ENCODE measurements around the gene DAZL. TPM values are rescaled to one million over a fixed set of nuclear protein-coding genes. Genes with fewer than 3 reads are reported as not detected.

The DAZL gene
- total RNA-seq, 1 donor from 2014 or later: not detected

DNA sequence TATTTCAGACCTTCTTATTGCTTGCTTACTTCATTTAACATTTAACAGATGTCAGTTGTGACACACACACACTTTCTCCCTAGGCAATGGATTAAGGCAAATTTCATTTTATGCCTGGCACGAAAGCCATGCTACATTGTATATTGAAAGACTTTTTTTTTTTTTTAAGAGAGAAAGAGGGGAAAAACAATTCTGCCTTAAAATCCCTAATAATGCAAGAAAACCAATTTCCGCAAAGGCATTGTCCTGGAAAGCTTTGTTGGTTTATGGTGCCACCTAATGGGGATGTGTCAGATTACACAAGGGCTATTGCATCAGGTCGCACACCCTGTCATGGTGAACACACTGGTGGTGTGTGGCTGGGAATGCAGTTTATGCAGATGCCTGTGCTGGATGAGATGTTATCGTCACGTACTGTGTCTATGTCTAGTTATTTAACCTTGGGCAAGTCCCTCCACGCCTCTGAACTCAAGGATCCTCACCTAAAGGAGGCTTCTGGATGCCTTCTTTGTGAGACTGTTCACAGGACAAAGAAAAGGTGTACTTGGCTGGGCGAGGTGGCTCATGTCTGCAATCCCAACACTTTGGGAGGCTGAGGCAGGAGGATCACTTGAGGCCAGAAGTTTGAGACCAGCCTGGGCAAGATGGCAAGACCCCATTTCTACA lies 54.4 kb downstream of the DAZL start:
- Mint-ChIP-seq H3K27ac (ENCODE audit: unreplicated experiment) (peak overlapping the region; percentile 89), H3K4me1 (ENCODE audit: low read depth) (peaks cover 15% of the 10 kb centered on the region), H3K4me3 (ENCODE audit: unreplicated experiment) (peak overlapping the region; percentile 51), H3K9me3 (ENCODE audit: low read depth) (peaks cover 2% of the 10 kb centered on the region), H3K27me3 (ENCODE audit: low read depth) (peaks cover 3% of the 10 kb centered on the region), H3K36me3 (ENCODE audit: low read depth) (no peaks in the 10 kb centered on the region)
- DNase-seq (ENCODE audit: low spot score): no peak
- TF ChIP-seq, protein P1, sequence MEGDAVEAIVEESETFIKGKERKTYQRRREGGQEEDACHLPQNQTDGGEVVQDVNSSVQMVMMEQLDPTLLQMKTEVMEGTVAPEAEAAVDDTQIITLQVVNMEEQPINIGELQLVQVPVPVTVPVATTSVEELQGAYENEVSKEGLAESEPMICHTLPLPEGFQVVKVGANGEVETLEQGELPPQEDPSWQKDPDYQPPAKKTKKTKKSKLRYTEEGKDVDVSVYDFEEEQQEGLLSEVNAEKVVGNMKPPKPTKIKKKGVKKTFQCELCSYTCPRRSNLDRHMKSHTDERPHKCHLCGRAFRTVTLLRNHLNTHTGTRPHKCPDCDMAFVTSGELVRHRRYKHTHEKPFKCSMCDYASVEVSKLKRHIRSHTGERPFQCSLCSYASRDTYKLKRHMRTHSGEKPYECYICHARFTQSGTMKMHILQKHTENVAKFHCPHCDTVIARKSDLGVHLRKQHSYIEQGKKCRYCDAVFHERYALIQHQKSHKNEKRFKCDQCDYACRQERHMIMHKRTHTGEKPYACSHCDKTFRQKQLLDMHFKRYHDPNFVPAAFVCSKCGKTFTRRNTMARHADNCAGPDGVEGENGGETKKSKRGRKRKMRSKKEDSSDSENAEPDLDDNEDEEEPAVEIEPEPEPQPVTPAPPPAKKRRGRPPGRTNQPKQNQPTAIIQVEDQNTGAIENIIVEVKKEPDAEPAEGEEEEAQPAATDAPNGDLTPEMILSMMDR (IDR thresholded peaks at IDR 0.05): peak; percentile 98

DNA sequence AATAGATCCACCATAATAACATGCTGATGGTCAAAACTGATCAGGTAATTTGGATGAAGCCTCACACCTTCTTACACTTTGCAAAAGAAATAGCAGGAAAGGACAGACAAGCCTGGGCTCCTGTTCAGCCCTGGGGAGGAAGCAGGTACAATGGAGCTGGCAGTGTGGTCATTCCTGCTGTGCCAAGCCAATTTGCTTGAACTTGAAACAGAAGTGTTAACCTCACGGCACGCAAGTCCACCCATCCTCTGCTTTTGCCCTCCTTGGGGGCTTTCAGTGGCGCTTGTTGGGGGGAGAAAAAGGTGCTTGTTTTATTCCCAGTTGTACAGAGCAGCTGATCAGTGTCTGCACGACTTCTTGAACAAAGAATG lies 54.9 kb downstream of the DAZL start:
- H3K9me3 Mint-ChIP-seq (ENCODE audit: low read depth): peaks cover 2% of the 10 kb centered on the region
- H3K4me1 Mint-ChIP-seq (ENCODE audit: low read depth): peaks cover 15% of the 10 kb centered on the region
- no peak for DNase-seq (ENCODE audit: low spot score)
- TF ChIP-seq, protein P1 (IDR thresholded peaks at IDR 0.05): no peak
- H3K27me3 Mint-ChIP-seq (ENCODE audit: low read depth): peaks cover 3% of the 10 kb centered on the region
- peak overlapping the region; percentile 39 for H3K27ac Mint-ChIP-seq (ENCODE audit: unreplicated experiment)
- H3K36me3 Mint-ChIP-seq (ENCODE audit: low read depth): no peaks in the 10 kb centered on the region
- peak overlapping the region; percentile 51 for H3K4me3 Mint-ChIP-seq (ENCODE audit: unreplicated experiment)

DNA sequence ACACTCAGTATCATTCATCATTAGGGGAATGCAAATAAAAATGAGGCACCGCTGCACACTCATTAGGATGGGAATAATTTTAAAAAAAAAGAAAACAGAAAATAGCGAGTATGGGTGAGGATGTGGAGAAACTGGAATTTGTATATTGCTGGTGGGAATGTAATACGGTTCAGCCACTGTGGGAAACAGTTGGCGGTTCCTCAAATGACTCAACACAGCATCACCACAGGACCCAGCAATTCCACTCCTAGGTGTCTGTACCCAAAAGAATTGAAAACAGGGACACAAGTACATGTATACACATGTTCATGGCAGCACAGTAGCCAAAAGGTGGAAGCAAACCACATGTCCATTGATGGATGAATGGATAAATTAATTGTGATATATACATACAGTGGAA lies 56.5 kb downstream of the DAZL start:
- Mint-ChIP-seq H3K4me1 (ENCODE audit: low read depth) (peaks cover 15% of the 10 kb centered on the region), H3K4me3 (ENCODE audit: unreplicated experiment) (no peak overlapping the region), H3K36me3 (ENCODE audit: low read depth) (no peaks in the 10 kb centered on the region), H3K27me3 (ENCODE audit: low read depth) (peaks cover 1% of the 10 kb centered on the region), H3K9me3 (ENCODE audit: low read depth) (peaks cover 2% of the 10 kb centered on the region), H3K27ac (ENCODE audit: unreplicated experiment) (no peak overlapping the region)
- TF ChIP-seq, protein P1 (IDR thresholded peaks at IDR 0.05): no peak
- DNase-seq (ENCODE audit: low spot score): no peak

DNA sequence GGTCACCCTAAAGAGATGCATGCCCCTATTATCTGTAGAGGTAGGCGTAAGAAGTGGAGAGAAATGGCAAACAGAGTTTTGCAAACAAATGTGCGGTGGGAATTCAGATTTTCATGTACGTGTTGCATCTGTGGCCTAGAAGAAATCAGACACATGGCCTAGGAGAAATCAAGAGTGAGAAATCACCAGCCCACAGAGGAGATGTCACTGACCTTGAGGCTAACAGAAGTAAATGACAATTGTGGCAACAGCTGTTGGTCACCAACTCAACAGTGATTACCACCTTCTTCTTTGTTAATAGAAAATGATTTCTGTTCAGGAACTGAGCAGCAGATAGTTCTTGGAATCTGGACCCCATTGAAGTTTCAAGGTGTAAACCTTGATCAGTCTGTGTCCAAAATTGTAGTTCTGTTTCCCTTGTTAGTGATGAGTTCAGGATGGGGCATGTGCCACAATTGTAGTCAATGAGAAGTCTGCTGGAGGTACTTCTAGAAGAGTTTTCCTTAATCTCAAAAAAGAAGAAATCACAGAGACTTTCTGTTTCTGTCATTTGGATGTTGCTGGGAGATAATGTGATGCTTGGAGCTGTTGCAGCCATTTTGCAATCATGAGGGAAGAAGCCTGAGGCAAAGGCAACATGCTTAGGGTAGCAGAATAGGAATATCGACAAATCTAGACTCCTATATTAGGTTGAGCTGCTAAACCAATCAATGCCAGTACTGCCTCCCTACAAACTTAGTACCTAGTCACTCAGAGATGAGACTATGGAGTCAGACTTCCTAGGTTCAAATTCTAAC lies 57.5 kb downstream of the DAZL start:
- no peak overlapping the region for H3K4me3 Mint-ChIP-seq (ENCODE audit: unreplicated experiment)
- H3K27ac Mint-ChIP-seq (ENCODE audit: unreplicated experiment): no peak overlapping the region
- H3K27me3 Mint-ChIP-seq (ENCODE audit: low read depth): peaks cover 4% of the 10 kb centered on the region
- peaks cover 2% of the 10 kb centered on the region for H3K9me3 Mint-ChIP-seq (ENCODE audit: low read depth)
- TF ChIP-seq, protein P1 (IDR thresholded peaks at IDR 0.05): no peak
- H3K4me1 Mint-ChIP-seq (ENCODE audit: low read depth): peaks cover 15% of the 10 kb centered on the region
- H3K36me3 Mint-ChIP-seq (ENCODE audit: low read depth): no peaks in the 10 kb centered on the region
- no peak for DNase-seq (ENCODE audit: low spot score)

DNA sequence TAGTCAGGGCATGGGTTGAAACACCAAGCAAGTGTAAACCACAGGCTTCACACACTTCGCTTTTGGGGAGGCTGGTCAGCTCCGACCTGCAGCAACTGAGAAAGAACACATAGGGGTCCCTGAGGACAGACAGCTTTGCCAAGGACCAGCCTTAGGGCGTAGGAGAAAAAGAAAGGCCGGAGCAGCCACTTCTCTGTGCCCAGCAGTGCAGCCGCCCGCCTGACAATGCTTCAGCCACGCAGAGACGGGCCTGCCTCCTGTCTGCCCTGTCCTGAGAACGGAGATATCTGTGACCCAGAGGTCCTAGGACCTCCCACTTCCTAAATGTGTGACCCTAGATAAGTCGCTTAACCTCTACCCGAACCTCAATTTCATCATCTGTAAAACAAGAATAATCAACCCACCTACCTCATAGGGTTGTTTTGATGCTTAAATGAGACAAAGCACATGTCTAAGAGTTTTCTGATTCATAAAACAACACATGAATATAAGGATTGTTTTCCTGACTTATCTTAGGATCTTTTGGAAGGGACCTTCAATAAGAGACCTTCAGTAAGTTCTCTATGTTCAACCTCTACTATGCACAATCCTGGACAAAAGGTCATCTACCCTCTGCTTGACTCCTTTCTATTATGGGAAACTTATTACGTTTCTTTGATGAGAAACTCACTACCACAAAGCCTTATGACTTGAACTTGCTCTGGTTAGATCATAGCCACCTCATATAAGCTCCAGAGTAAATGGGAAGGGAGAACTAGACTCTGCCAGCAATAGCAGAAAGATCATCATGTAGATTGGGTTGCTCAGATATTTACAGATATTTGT lies 58.8 kb downstream of the DAZL start:
- Mint-ChIP-seq H3K27ac (ENCODE audit: unreplicated experiment) (no peak overlapping the region), H3K4me3 (ENCODE audit: unreplicated experiment) (no peak overlapping the region), H3K36me3 (ENCODE audit: low read depth) (no peaks in the 10 kb centered on the region), H3K27me3 (ENCODE audit: low read depth) (peaks cover 3% of the 10 kb centered on the region), H3K9me3 (ENCODE audit: low read depth) (peaks cover 2% of the 10 kb centered on the region), H3K4me1 (ENCODE audit: low read depth) (peaks cover 15% of the 10 kb centered on the region)
- TF ChIP-seq, protein P1 (IDR thresholded peaks at IDR 0.05): no peak
- no peak for DNase-seq (ENCODE audit: low spot score)
